GM19023 (cell line): ENCODE measurements around the gene TXNDC16.

Experiments
- ATAC-seq: cut with Tn5 transposase; IDR thresholded peaks from one replicate; pipeline ENCODE4 v1.9.1; 2021; ENCODE audit warnings: mild to moderate bottlenecking, moderate library complexity; ENCODE audit not compliant: unreplicated experiment

Gene TXNDC16

DNA sequence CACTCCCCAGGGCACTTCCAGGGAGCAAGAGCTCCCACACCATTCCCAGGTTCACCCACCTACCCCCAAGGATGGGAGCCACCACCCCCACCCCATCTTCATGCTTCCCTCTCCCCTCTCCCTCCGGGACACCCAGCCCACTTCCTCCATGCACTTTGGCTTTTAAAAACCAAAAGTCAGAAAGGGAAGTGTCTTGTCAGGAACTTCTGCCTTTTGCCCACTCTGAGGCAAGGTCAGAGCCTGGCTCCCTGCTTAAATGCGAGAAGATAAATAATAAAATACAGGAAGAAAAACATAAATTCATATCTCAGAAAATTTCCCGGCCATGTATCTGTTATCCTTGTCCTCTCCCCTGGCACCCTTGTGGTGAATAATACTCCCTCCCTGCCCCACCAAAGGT is 156.6 kb downstream of the TXNDC16 start:
- no peak for ATAC-seq

DNA sequence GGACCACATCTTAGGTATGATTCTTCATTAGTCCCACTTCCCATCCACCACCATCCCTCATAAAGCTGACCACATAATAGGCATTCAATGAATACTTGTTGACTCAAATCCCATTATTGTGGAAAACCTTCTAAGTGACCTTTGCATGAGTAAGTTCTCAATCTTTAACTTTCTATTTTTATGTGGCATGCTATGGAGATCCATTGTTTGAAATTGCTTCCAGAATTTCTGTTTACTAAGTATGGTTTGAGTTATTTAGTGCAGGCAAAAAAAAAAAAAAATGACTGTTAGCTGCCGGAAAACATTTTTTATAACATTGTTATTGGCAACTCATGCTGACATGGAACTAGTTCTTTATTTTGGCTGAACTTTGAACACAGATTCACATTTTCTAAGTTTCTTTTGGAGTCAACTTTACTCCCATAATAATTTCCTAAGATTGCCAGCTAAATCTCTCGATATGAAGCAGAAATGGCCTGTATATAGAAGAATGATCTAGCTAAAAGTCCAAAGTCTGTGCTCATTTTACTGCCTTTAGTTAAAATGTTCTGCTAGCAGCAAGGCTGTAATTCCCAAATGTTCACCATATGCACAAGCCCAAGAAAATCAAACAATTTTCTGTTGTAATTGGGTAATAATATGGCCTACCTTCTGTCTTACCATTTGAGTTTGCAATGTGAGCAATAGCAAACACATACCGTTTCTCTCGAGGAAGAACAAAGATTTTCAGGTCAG is 160.3 kb downstream of the TXNDC16 start:
- no peak for ATAC-seq
